HEK293 (cell line): ENCODE measurements around the gene FOXD1.

Experiments
- CTCF ChIA-PET: fragments of 350-600 bp; formaldehyde crosslinking; extraction: SDS; loops from one replicate; lab custom pipeline; 2021; ENCODE audit warnings: antibody characterized with exemption; lab: Yijun Ruan, JAX
- POLR2A ChIA-PET: fragments of 300-600 bp; formaldehyde crosslinking; extraction: SDS; loops from one replicate; lab custom pipeline; 2020; ENCODE audit warnings: antibody characterized with exemption, inconsistent platforms; lab: Yijun Ruan, JAX
- H3K27ac ChIP-seq: fragments of 200-500 bp; sonication (Bioruptor generic); 2 replicates; pipeline ENCODE4 v1.5.1; 2014; ENCODE audit warnings: low read depth, low read length, control low read depth, inconsistent platforms; ENCODE audit errors: extremely low read depth
- H3K36me3 ChIP-seq, 2 experiments: fragments of 200-500 bp in 1 of 2; sonication (Bioruptor generic) in 1 of 2; 1 replicate in 1 of 2; 2 replicates in 1 of 2; pipeline ENCODE4 v1.5.1; 2014 to 2017; ENCODE audit warnings: inconsistent platforms in 2 of 2, low read length in 2 of 2; ENCODE audit not compliant: control insufficient read depth in 2 of 2, insufficient read depth in 1 of 2
- H3K4me1 ChIP-seq: fragments of 200-500 bp; sonication (Bioruptor generic); 2 replicates; pipeline ENCODE4 v1.5.1; 2014; ENCODE audit warnings: mild to moderate bottlenecking, low read length, inconsistent platforms; ENCODE audit not compliant: control insufficient read depth, insufficient read depth
- H3K4me3 ChIP-seq: 2 replicates; pipeline ENCODE4 v1.5.1; 2011; ENCODE audit warnings: low read depth, mild to moderate bottlenecking, control low read depth, low read length, moderate library complexity
- H3K9me3 ChIP-seq: fragments of 200-500 bp; sonication (Bioruptor generic); 2 replicates; pipeline ENCODE4 v1.5.1; 2014; ENCODE audit warnings: low read depth, low read length, inconsistent platforms; ENCODE audit not compliant: control insufficient read depth, insufficient read depth
- GFI1B ChIP-seq: fragments of 450-650 bp; formaldehyde crosslinking; IDR thresholded peaks from 2 replicates; pipeline ENCODE4 v1.5.1; 2016; ENCODE audit warnings: missing biosample characterization, missing genetic modification characterization
- GLIS1 ChIP-seq: fragments of 450-650 bp; formaldehyde crosslinking; IDR thresholded peaks from 2 replicates; pipeline ENCODE4 v1.5.1; 2016; ENCODE audit warnings: missing biosample characterization, missing genetic modification characterization
- KLF1 ChIP-seq: fragments of 450-650 bp; formaldehyde crosslinking; IDR thresholded peaks from 2 replicates; pipeline ENCODE4 v1.5.1; 2016; ENCODE audit warnings: missing biosample characterization, missing genetic modification characterization
- KLF16 ChIP-seq: fragments of 450-650 bp; formaldehyde crosslinking; IDR thresholded peaks from 2 replicates; pipeline ENCODE4 v1.5.1; 2017; ENCODE audit warnings: missing biosample characterization, missing genetic modification characterization
- KLF7 ChIP-seq: fragments of 450-650 bp; formaldehyde crosslinking; IDR thresholded peaks from 2 replicates; pipeline ENCODE4 v1.5.1; 2016; ENCODE audit warnings: missing biosample characterization, missing genetic modification characterization, borderline replicate concordance
- PBX3 ChIP-seq: sonication (generic); formaldehyde crosslinking; IDR thresholded peaks from 2 replicates; pipeline ENCODE4 v1.8.1; 2022; ENCODE audit warnings: mild to moderate bottlenecking, moderate library complexity, missing genetic modification reagents
- SCRT2 ChIP-seq: fragments of 450-650 bp; formaldehyde crosslinking; IDR thresholded peaks from 2 replicates; pipeline ENCODE4 v1.5.1; 2016; ENCODE audit warnings: missing biosample characterization, missing genetic modification characterization
- SP3 ChIP-seq: fragments of 450-650 bp; formaldehyde crosslinking; IDR thresholded peaks from 2 replicates; pipeline ENCODE4 v1.5.1; 2016; ENCODE audit warnings: missing biosample characterization, missing genetic modification characterization
- TRIM28 ChIP-seq: IDR thresholded peaks from 2 replicates; pipeline ENCODE4 v1.6.1; 2011; ENCODE audit warnings: low read length, control low read depth, borderline replicate concordance
- ZBTB7A ChIP-seq: fragments of 450-650 bp; formaldehyde crosslinking; IDR thresholded peaks from 2 replicates; pipeline ENCODE4 v1.5.1; 2016; ENCODE audit warnings: low read depth, missing biosample characterization, missing genetic modification characterization
- ZFP69B ChIP-seq: fragments of 450-650 bp; formaldehyde crosslinking; IDR thresholded peaks from 2 replicates; pipeline ENCODE4 v1.5.1; 2016; ENCODE audit warnings: missing biosample characterization, missing genetic modification characterization
- ZNF140 ChIP-seq: fragments of 450-650 bp; formaldehyde crosslinking; IDR thresholded peaks from 2 replicates; pipeline ENCODE4 v1.5.1; 2016; ENCODE audit warnings: missing biosample characterization, missing genetic modification characterization
- ZNF155 ChIP-seq: fragments of 450-650 bp; formaldehyde crosslinking; IDR thresholded peaks from 2 replicates; pipeline ENCODE4 v1.5.1; 2016; ENCODE audit warnings: missing biosample characterization, missing genetic modification characterization
- ZNF341 ChIP-seq: fragments of 450-650 bp; formaldehyde crosslinking; IDR thresholded peaks from 2 replicates; pipeline ENCODE4; 2016; ENCODE audit warnings: low read depth, missing biosample characterization, missing genetic modification characterization
- ZNF416 ChIP-seq: fragments of 450-650 bp; formaldehyde crosslinking; IDR thresholded peaks from 2 replicates; pipeline ENCODE4 v1.5.1; 2016; ENCODE audit warnings: missing biosample characterization, missing genetic modification characterization
- ZNF473 ChIP-seq: fragments of 450-650 bp; formaldehyde crosslinking; IDR thresholded peaks from 2 replicates; pipeline ENCODE4 v1.5.1; 2017; ENCODE audit warnings: missing biosample characterization, missing genetic modification characterization
- ZNF580 ChIP-seq: fragments of 450-650 bp; formaldehyde crosslinking; IDR thresholded peaks from 2 replicates; pipeline ENCODE4 v1.5.1; 2016; ENCODE audit warnings: missing biosample characterization, missing genetic modification characterization
- ZSCAN16 ChIP-seq: fragments of 450-650 bp; formaldehyde crosslinking; IDR thresholded peaks from 2 replicates; pipeline ENCODE4 v1.5.1; 2016; ENCODE audit warnings: missing biosample characterization, missing genetic modification characterization
- ZSCAN30 ChIP-seq: fragments of 450-650 bp; IDR thresholded peaks from 2 replicates; pipeline ENCODE4 v1.5.1; 2018; ENCODE audit warnings: missing biosample characterization, mild to moderate bottlenecking, missing genetic modification characterization, moderate library complexity
- TF ChIP-seq, protein P1 (sequence below): fragments of 450-650 bp; formaldehyde crosslinking; IDR thresholded peaks from 2 replicates; pipeline ENCODE4 v1.5.1; 2017; ENCODE audit warnings: missing biosample characterization, missing genetic modification characterization
- TF ChIP-seq, protein P2 (sequence below): fragments of 450-650 bp; IDR thresholded peaks from 2 replicates; pipeline ENCODE4 v1.5.1; 2018; ENCODE audit warnings: missing biosample characterization, mild to moderate bottlenecking, missing genetic modification characterization
- TF ChIP-seq, protein P3 (sequence below): fragments of 450-650 bp; formaldehyde crosslinking; IDR thresholded peaks from 2 replicates; pipeline ENCODE4 v1.5.1; 2016; ENCODE audit warnings: missing biosample characterization, missing genetic modification characterization
- TF ChIP-seq, protein P4 (sequence below): fragments of 450-650 bp; formaldehyde crosslinking; IDR thresholded peaks from 2 replicates; pipeline ENCODE4 v1.5.1; 2016; ENCODE audit warnings: missing biosample characterization, missing genetic modification characterization
- TF ChIP-seq, protein P5 (sequence below): fragments of 450-650 bp; formaldehyde crosslinking; IDR thresholded peaks from 2 replicates; pipeline ENCODE4 v1.5.1; 2016; ENCODE audit warnings: missing biosample characterization, missing genetic modification characterization

The FOXD1 gene

GRCh38 chr5:73437101-73437776 is 11.3 kb downstream of the FOXD1 start:
- ChIA-PET CTCF (interaction anchor here (0.7 to 2.9 kb wide), 4 partner anchors 14 to 221 kb away, joined by 3 to 15 read pairs (median 3); no protein-coding TSS in a partner anchor), POLR2A (interaction anchor here (1.5 kb wide), 1 partner anchor 12 kb away, joined by 25 read pairs; the partner anchor contains the start of gene FOXD1)
- Histone ChIP-seq H3K4me3 (peak overlapping the region; percentile 44), H3K4me1 (peaks cover 40% of the 10 kb centered on the region), H3K27ac (peak overlapping the region; percentile 99), H3K36me3 (no peaks in the 10 kb centered on the region), H3K9me3 (no peaks in the 10 kb centered on the region)
- TF ChIP-seq GFI1B (tag by site-specific recombination) (0 out of 2 replicates have a peak, but pooled peaks have one; percentile 28), KLF7 (tag by site-specific recombination) (peak; percentile 64; the same call in 1 of the 2 replicates), ZNF416 (tag by site-specific recombination) (no peak), KLF16 (0 out of 2 replicates have a peak, but pooled peaks have one; percentile 48), ZSCAN16 (tag by site-specific recombination) (peak; percentile 66; the same call in 1 of the 2 replicates), ZNF155 (tag by site-specific recombination) (no peak), ZNF341 (tag by site-specific recombination) (peak; percentile 92), PBX3 (CRISPR knock-in tag) (no peak; the same call in 1 of the 2 replicates), ZSCAN30 (tag by site-specific recombination) (peak; percentile 90), SP3 (tag by site-specific recombination) (peak; percentile 18; the same call in 1 of the 2 replicates), ZNF473 (tag by site-specific recombination) (no peak), TRIM28 (peak; percentile 14; the same call in 1 of the 2 replicates), GLIS1 (tag by site-specific recombination) (peak; percentile 93), ZNF140 (tag by site-specific recombination) (no peak), ZNF580 (tag by site-specific recombination) (0 out of 2 replicates have a peak, but pooled peaks have one; percentile 46), ZBTB7A (peak; percentile 47; the same call in 1 of the 2 replicates), ZFP69B (0 out of 2 replicates have a peak, but pooled peaks have one; percentile 25), SCRT2 (tag by site-specific recombination) (peak; percentile 90), KLF1 (peak; percentile 54; the same call in 1 of the 2 replicates)
- TF ChIP-seq, protein P1, sequence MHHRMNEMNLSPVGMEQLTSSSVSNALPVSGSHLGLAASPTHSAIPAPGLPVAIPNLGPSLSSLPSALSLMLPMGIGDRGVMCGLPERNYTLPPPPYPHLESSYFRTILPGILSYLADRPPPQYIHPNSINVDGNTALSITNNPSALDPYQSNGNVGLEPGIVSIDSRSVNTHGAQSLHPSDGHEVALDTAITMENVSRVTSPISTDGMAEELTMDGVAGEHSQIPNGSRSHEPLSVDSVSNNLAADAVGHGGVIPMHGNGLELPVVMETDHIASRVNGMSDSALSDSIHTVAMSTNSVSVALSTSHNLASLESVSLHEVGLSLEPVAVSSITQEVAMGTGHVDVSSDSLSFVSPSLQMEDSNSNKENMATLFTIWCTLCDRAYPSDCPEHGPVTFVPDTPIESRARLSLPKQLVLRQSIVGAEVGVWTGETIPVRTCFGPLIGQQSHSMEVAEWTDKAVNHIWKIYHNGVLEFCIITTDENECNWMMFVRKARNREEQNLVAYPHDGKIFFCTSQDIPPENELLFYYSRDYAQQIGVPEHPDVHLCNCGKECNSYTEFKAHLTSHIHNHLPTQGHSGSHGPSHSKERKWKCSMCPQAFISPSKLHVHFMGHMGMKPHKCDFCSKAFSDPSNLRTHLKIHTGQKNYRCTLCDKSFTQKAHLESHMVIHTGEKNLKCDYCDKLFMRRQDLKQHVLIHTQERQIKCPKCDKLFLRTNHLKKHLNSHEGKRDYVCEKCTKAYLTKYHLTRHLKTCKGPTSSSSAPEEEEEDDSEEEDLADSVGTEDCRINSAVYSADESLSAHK (tag by site-specific recombination), result 0 out of 2 replicates have a peak, but pooled peaks have one; percentile 25
- TF ChIP-seq, protein P2, sequence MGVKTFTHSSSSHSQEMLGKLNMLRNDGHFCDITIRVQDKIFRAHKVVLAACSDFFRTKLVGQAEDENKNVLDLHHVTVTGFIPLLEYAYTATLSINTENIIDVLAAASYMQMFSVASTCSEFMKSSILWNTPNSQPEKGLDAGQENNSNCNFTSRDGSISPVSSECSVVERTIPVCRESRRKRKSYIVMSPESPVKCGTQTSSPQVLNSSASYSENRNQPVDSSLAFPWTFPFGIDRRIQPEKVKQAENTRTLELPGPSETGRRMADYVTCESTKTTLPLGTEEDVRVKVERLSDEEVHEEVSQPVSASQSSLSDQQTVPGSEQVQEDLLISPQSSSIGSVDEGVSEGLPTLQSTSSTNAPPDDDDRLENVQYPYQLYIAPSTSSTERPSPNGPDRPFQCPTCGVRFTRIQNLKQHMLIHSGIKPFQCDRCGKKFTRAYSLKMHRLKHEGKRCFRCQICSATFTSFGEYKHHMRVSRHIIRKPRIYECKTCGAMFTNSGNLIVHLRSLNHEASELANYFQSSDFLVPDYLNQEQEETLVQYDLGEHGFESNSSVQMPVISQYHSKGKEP (tag by site-specific recombination), result 0 out of 2 replicates have a peak, but pooled peaks have one; percentile 13
- TF ChIP-seq, protein P3, sequence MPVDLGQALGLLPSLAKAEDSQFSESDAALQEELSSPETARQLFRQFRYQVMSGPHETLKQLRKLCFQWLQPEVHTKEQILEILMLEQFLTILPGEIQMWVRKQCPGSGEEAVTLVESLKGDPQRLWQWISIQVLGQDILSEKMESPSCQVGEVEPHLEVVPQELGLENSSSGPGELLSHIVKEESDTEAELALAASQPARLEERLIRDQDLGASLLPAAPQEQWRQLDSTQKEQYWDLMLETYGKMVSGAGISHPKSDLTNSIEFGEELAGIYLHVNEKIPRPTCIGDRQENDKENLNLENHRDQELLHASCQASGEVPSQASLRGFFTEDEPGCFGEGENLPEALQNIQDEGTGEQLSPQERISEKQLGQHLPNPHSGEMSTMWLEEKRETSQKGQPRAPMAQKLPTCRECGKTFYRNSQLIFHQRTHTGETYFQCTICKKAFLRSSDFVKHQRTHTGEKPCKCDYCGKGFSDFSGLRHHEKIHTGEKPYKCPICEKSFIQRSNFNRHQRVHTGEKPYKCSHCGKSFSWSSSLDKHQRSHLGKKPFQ, result peak; percentile 61; the same call in 1 of the 2 replicates
- TF ChIP-seq, protein P4, sequence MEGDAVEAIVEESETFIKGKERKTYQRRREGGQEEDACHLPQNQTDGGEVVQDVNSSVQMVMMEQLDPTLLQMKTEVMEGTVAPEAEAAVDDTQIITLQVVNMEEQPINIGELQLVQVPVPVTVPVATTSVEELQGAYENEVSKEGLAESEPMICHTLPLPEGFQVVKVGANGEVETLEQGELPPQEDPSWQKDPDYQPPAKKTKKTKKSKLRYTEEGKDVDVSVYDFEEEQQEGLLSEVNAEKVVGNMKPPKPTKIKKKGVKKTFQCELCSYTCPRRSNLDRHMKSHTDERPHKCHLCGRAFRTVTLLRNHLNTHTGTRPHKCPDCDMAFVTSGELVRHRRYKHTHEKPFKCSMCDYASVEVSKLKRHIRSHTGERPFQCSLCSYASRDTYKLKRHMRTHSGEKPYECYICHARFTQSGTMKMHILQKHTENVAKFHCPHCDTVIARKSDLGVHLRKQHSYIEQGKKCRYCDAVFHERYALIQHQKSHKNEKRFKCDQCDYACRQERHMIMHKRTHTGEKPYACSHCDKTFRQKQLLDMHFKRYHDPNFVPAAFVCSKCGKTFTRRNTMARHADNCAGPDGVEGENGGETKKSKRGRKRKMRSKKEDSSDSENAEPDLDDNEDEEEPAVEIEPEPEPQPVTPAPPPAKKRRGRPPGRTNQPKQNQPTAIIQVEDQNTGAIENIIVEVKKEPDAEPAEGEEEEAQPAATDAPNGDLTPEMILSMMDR (tag by site-specific recombination), result peak; percentile 93
- TF ChIP-seq, protein P5, sequence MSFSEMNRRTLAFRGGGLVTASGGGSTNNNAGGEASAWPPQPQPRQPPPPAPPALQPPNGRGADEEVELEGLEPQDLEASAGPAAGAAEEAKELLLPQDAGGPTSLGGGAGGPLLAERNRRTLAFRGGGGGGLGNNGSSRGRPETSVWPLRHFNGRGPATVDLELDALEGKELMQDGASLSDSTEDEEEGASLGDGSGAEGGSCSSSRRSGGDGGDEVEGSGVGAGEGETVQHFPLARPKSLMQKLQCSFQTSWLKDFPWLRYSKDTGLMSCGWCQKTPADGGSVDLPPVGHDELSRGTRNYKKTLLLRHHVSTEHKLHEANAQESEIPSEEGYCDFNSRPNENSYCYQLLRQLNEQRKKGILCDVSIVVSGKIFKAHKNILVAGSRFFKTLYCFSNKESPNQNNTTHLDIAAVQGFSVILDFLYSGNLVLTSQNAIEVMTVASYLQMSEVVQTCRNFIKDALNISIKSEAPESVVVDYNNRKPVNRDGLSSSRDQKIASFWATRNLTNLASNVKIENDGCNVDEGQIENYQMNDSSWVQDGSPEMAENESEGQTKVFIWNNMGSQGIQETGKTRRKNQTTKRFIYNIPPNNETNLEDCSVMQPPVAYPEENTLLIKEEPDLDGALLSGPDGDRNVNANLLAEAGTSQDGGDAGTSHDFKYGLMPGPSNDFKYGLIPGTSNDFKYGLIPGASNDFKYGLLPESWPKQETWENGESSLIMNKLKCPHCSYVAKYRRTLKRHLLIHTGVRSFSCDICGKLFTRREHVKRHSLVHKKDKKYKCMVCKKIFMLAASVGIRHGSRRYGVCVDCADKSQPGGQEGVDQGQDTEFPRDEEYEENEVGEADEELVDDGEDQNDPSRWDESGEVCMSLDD (tag by site-specific recombination), result peak; percentile 56
